ENCODE measurements around the gene CRYBG3. TPM values are rescaled to one million over a fixed set of nuclear protein-coding genes. Genes with fewer than 3 reads are reported as not detected.

CRYBG3 gene
- total RNA-seq, 1 experiment from 2014 or later = 17.2 TPM

- Histone ChIP-seq H3K27me3 (ENCODE audit: insufficient read depth, low read depth) (no peaks in the 10 kb centered on the region), H3K4me3 (no peak overlapping the region), H4K20me1 (ENCODE audit: insufficient read depth) (no peaks in the 10 kb centered on the region), H3F3A (ENCODE audit: insufficient read depth, low read depth) (peaks cover 16% of the 10 kb centered on the region), H3K27ac (peak overlapping the region; percentile 32), H3K36me3 (ENCODE audit: low read depth) (peaks cover 12% of the 10 kb centered on the region; the same call in 1 of the 2 replicates), H3K79me2 (ENCODE audit: low read depth) (peaks cover 18% of the 10 kb centered on the region; the same call in 1 of the 2 replicates), H3K9me3 (ENCODE audit: insufficient read depth, low read depth) (0 out of 2 replicates have a peak, but pooled peaks cover 5% of the 10 kb centered on the region), H3K4me1 (replicated peaks; ENCODE audit: insufficient read depth) (peaks cover 18% of the 10 kb centered on the region), H3K4me2 (0 out of 2 replicates have a peak overlapping the region, but pooled peaks have one; percentile 5), H3K9me2 (ENCODE audit: insufficient read depth) (peaks cover 9% of the 10 kb centered on the region; the same call in 1 of the 2 replicates), H2AFZ (no peak overlapping the region)
- intact Hi-C loops (cut with micrococcal nuclease; ENCODE audit: unreplicated experiment) = loop anchor here (2.0 kb wide), 1 partner anchor 20 kb away; no protein-coding TSS in a partner anchor
- DNase-seq = no peak
- TF ChIP-seq CTCF (conservative IDR thresholded peaks at IDR 0.05) = no peak
- TF ChIP-seq EZH2 (IDR thresholded peaks at IDR 0.05; ENCODE audit: low read depth) = no peak
- ChIA-PET POLR2A (ENCODE audit: unreplicated experiment) (no interaction called here), CTCF (interaction anchor here (0.6 kb wide), 1 partner anchor 31 kb away, joined by 9 read pairs; no protein-coding TSS in a partner anchor)
- BruUV-seq (replicated peaks) = no TSS peak
These were observed 40.8 kb downstream of the CRYBG3 start for GRCh38 chr3:97862582-97862981.

GRCh38 chr3:97863031-97863430 is 41.2 kb downstream of the CRYBG3 start:
- CTCF ChIA-PET = interaction anchor here (0.6 kb wide), 1 partner anchor 31 kb away, joined by 9 read pairs; no protein-coding TSS in a partner anchor
- H4K20me1 ChIP-seq (ENCODE audit: insufficient read depth) = no peaks in the 10 kb centered on the region
- peak; percentile 24 to 93 for DNase-seq

GRCh38 chr3:97863775-97864174 is 42.0 kb downstream of the CRYBG3 start:
- no peak for DNase-seq
- H3K4me2 ChIP-seq = no peak overlapping the region
- TF ChIP-seq CTCF (conservative IDR thresholded peaks at IDR 0.05) (no peak), EZH2 (IDR thresholded peaks at IDR 0.05; ENCODE audit: low read depth) (no peak)
- no TSS peak for BruUV-seq (replicated peaks)
- H3K27me3 ChIP-seq (ENCODE audit: insufficient read depth, low read depth) = no peaks in the 10 kb centered on the region
- no peaks in the 10 kb centered on the region for H4K20me1 ChIP-seq (ENCODE audit: insufficient read depth)
- H3K27ac ChIP-seq = no peak overlapping the region
- ChIA-PET POLR2A (ENCODE audit: unreplicated experiment) (no interaction called here), CTCF (no interaction called here)
- no peak overlapping the region for H2AFZ ChIP-seq
- peaks cover 10% of the 10 kb centered on the region; the same call in 1 of the 2 replicates for H3K79me2 ChIP-seq (ENCODE audit: low read depth)
- intact Hi-C loops (cut with micrococcal nuclease; ENCODE audit: unreplicated experiment) = loop anchor here (1.0 to 2.0 kb wide), 2 partner anchors 19 to 41 kb away; partner anchors contain the start of gene CRYBG3
- H3K9me2 ChIP-seq (ENCODE audit: insufficient read depth) = peaks cover 9% of the 10 kb centered on the region; the same call in 1 of the 2 replicates
- H3K9me3 ChIP-seq (ENCODE audit: insufficient read depth, low read depth) = 0 out of 2 replicates have a peak, but pooled peaks cover 5% of the 10 kb centered on the region
- H3F3A ChIP-seq (ENCODE audit: insufficient read depth, low read depth) = peaks cover 16% of the 10 kb centered on the region
- peaks cover 12% of the 10 kb centered on the region; the same call in 1 of the 2 replicates for H3K36me3 ChIP-seq (ENCODE audit: low read depth)
- peaks cover 18% of the 10 kb centered on the region for H3K4me1 ChIP-seq (replicated peaks; ENCODE audit: insufficient read depth)
- H3K4me3 ChIP-seq = no peak overlapping the region

More at GRCh38 chr3:97863031-97863430, 41.2 kb downstream of the CRYBG3 start:
- BruUV-seq (replicated peaks) = no TSS peak
- TF ChIP-seq EZH2 (IDR thresholded peaks at IDR 0.05; ENCODE audit: low read depth) = no peak
- no peak for TF ChIP-seq CTCF (conservative IDR thresholded peaks at IDR 0.05)
- intact Hi-C loops (cut with micrococcal nuclease; ENCODE audit: unreplicated experiment) = loop anchor here (1.0 to 2.0 kb wide), 2 partner anchors 20 to 41 kb away; partner anchors contain the start of gene CRYBG3
- Histone ChIP-seq H3K9me3 (ENCODE audit: insufficient read depth, low read depth) (0 out of 2 replicates have a peak, but pooled peaks cover 5% of the 10 kb centered on the region), H3K27me3 (ENCODE audit: insufficient read depth, low read depth) (no peaks in the 10 kb centered on the region), H3K27ac (peak overlapping the region; percentile 32), H3F3A (ENCODE audit: insufficient read depth, low read depth) (peaks cover 16% of the 10 kb centered on the region), H3K36me3 (ENCODE audit: low read depth) (peaks cover 12% of the 10 kb centered on the region; the same call in 1 of the 2 replicates), H3K4me3 (no peak overlapping the region), H3K79me2 (ENCODE audit: low read depth) (peaks cover 17% of the 10 kb centered on the region; the same call in 1 of the 2 replicates), H2AFZ (no peak overlapping the region), H3K4me2 (peak overlapping the region; percentile 5; the same call in 1 of the 2 replicates), H3K4me1 (replicated peaks; ENCODE audit: insufficient read depth) (peaks cover 18% of the 10 kb centered on the region), H3K9me2 (ENCODE audit: insufficient read depth) (peaks cover 9% of the 10 kb centered on the region; the same call in 1 of the 2 replicates)
- POLR2A ChIA-PET (ENCODE audit: unreplicated experiment) = no interaction called here
